GM19397 (cell line): ENCODE data around the gene DIPK1B.
"Not testable (repeated sequence)": the region's sequence is repeated elsewhere in the genome, so short reads cannot be mapped to it uniquely, and the experiment has no call there.

Experiments
- ATAC-seq: cut with Tn5 transposase; IDR thresholded peaks from one replicate; pipeline ENCODE4 v1.9.1; 2021; ENCODE audit warnings: mild to moderate bottlenecking, moderate library complexity; ENCODE audit not compliant: unreplicated experiment

DIPK1B gene

DNA sequence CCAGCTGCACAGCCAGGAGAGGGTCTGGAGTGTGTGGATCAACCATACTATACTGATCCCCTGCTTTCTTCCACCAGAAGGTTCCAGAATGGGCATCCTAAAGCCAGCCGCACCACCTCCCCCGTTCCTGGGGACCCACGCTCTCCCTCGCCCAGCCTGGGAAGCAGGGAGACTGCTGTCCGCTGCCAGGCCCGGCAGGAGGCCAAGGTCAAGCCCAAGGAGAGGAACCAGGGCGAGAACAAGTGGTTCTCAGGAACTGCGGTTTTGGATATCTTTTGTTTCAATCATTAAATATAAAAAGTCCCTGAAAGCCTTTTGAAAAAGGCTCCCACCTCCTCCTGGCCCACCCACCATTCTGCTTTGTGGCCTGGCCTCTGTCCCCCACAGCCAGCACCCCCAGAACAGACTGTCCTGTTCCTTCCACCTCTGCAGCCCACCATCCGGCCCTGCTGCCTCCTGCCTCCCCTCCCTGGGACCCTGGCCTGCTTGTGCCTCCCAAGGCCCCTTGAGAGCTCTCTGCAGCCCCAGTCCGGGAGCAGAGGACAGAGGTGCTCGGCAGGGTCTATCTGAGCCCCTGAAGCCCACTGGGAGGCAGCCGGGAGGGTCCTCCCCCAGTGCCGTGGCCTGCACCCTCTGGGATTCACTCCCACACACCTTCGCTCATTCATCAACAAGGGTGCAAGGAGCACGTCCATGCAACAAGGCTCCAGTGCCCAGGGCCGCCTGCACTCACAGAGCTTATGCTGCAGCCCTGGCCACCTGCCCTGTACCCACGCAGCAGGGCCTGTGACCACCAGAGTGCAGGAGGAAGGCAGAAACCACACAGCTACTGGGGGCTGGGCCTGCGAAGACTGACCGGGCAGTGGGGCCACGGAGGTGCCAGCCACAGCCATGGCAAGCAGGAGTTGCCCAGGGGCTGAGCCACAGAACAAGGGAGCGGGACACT, 36.6 kb downstream of the DIPK1B start:
- ATAC-seq = no peak

DNA sequence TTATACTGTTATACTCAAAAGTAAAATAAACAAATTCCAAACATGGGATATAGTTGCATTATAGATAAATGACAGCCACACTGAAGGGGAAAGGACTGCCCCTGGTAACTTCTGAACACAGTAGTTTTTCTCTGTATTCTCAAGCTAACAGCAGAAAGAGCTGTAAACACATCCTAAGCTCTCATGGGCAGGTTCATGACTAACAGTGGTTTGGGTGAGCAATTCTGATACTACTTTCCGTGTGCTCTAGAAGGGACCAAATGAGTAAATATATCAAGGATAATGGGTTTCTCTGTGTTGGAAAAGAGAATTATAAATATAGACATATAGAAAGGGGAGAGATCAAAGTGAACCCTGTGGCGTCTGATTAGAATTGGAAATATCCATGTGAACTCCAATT, 38.2 kb downstream of the DIPK1B start:
- ATAC-seq = no peak

DNA sequence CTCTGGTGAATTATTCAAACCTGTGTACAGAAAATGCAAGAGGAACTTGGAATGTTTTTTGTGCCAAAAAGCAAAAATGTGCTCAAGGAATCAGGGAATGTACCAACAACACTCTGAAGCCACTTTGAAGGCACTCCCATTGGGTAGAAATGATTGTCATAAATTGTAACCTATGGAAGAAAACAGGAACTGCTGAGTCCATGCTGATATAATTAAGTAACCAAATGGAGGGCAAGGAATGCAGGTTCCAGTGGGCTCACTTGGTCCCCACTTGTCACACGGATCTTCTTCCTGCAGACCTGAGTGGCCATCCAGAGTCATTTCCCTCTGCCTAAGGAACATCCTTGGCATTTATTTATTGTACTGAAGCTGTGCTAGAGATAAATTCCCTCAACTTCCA, 38.9 kb downstream of the DIPK1B start:
- ATAC-seq = no peak

DNA sequence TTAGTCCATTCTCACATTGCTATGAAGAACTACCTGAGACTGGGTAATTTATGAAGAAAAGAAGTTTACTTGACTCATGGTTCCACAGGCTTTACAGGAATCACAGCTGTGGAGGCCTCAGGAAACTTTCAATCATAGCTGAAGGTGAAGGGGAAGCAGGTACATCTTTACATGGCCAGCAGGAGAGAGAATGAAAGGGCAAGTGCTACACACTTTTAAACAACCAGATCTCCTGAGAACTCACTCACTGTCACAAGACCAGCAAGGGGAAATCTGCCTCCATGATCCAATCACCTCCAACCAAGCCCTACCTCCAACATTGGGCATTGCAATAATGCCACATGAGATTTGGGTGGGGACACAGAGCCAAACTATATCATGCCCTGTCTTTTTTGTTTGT, 39.4 kb downstream of the DIPK1B start:
- no peak for ATAC-seq

DNA sequence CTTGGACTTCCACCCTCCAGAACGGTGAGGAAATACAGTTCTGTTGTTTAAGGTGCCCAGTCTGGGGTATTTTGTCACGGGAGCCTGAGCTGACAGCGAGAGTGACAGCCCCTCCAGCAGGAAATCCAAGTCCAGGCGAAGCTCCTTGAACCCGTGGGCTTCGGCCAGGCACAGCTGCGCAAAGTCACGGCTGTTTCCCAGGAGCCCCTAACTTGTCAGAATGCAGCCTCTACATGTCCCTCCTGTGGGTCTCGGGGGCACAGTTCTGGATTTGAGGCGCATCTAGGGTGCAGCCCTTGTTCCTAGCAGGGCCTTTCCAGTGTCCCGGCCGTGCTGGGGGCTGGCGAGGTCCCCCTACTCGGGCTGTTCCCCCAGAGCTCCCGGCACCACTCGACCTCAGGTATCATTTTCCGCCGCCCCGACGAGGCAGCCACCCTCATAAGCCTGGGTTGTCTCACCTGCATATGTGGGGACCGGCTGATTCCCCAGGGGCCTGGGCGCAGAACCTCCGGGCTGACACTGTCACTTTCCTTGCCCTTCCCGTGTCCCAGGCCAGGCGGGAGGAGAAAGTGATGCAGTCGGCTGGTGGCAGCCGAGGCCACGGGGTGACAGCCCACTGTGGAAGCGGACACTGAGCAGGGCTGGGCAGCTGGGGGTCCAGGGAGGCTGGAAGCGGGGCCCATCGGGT, 41.1 kb downstream of the DIPK1B start:
- ATAC-seq = no peak

DNA sequence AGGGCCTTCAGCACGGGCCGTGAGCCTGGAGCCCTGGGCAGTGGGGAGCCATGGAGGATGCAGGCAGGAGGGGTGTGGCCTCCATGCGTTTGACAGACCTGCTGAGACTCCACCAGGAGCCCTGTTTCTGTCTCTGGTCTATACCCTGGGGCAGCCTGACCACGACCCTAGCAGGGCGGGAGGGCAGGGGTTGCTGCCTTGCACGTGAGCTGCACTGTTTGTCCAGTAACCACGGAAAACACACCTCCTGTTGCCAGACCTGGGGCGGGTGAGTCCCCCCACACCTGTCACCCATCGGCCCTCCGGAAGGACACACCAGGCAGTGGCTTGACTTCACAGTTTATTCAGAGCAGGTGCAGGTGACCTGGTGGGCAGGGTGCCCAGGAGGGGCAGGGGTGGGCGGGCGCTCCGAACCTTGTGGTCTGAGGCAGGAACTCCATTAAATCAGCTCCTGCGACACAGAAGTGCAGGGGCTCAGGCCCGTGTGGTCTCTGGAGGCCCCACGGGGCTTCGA, 41.7 kb downstream of the DIPK1B start:
- ATAC-seq = no peak

DNA sequence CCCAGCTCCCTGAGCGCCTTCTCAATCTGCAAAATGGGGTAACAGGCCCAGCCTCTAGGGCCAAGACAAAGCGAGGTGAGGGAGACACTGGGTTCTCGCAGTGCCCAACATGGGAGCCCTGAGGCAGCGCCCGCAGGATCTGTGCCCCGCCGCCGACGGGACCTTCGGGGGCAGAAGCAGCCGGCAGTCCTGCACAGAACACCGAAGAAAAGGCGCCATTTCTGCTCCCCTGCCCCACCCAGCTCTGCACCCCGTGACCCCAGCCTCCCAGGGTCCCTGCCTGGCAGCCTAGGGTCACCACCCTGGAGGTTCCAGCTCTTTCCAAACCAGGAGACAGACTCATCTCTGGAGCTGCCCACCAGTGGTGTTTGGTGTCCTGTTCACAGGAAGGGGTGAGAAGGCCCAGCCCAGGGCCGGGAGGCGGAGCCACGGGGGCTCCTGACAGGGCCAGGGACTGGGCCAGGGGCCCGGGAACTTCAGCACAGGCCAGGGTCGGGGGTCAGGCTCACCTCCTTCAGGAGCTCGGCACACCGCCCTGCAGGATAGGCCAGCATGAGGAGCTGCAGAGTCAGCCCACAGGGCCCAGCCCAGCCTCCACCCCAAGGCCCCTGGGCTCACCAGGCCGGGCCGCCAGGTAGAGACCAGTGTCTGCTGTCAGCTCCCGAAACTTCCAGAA, 42.4 kb downstream of the DIPK1B start:
- no peak for ATAC-seq

DNA sequence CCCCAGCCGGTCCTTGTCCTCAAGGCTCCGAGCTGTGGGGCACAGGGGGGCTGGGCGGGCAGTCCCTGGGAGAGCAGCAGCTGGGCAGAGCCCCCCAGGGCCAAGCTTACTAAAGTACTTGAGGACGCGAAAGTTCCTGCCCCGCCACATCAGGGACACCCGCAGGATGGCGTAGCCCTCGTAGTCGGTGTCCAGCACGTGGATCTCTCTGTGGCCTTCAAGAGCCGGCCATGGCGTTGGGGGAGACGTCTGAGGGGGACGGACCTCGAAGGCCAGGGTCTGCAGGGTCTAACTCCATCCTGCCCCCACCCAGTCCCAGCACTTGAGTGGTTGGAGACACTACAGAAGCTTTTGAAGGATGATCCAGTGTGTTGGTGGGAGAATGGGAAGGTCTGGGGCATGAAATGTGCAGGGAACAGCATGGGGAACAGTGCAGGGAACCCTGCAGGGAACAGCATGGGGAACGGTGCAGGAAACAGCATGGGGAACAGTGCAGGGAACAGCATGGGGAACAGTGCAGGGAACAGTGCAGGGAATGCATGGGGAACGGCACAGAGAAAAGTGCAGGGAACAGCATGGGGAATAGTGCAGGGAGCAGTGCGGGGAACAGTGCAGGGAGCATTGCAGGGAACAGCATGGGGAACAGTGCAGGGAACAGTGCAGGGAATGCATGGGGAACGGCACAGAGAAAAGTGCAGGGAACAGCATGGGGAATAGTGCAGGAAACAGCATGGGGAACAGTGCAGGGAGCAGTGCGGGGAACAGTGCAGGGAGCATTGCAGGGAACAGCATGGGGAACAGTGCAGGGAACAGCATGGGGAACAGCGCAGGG, 43.1 kb downstream of the DIPK1B start:
- ATAC-seq = not testable (repeated sequence)

DNA sequence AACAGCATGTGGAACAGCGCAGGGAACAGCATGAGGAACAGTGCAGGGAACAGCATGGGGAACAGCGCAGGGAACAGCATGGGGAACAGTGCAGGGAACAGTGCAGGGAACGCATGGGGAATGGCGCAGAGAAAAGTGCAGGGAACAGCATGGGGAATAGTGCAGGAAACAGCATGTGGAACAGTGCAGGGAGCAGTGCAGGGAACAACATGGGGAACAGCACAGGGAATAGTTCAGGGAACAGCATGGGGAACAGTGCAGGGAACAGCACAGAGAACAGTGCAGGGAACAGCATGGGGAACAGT, 43.7 kb downstream of the DIPK1B start:
- no peak for ATAC-seq

DNA sequence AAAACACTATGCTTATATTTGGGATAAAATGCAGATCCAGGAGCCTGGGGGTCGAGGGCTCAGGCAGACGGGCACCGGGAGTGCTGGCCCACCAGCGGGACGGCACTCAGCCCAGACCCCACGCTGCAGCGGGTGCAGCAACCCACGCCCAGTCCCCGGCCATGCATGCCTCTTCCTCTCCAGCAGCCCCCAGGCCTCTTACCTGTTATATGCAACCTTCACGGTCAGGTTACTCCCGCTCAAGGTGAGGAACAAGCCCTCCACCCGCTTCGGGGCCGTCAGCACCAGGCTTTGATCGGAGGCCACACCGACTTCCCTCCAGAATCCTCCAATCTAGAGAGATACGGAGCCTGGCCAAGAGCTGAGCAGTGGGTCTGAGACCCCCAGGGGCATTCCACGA, 44.5 kb downstream of the DIPK1B start:
- ATAC-seq = no peak

DNA sequence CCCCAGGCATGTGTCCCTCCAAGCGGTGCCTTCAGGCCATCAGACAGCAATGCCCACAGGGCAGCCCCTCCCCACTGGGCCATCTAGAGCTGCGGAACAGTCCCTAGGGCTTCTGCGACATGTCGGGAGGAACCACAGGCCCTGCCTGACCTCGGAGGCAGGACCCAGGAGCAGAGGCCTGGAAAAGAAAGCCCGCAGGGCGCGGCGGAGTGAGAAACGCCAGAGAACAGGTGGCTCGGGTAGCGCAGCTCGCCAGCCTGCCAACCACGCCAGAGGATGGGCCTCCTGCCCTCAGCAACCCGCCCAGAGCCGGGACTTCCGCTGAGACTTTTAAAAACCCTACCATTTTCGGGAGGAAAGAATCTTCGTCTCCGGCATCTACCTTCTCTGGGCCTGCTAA, 45.0 kb downstream of the DIPK1B start:
- ATAC-seq = no peak

DNA sequence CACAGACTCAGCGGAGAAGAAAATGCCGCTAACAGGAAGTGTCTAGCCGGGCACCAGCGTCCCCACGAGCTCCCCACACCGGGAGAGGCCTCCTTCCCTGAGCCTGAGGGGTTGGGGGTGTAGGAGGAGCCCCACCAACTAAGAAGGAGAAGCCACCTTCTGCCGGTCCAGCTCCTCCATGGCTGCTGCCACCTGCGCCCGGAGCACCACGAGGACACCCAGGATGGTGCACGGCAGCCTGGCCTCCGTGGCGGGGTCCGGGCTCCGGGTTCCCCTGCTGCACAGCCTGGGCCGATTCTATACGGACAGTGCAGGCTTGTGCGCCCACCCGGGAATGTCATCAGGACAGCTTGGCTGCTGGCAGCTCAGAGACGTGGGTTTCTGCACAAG, 45.4 kb downstream of the DIPK1B start:
- ATAC-seq = no peak

DNA sequence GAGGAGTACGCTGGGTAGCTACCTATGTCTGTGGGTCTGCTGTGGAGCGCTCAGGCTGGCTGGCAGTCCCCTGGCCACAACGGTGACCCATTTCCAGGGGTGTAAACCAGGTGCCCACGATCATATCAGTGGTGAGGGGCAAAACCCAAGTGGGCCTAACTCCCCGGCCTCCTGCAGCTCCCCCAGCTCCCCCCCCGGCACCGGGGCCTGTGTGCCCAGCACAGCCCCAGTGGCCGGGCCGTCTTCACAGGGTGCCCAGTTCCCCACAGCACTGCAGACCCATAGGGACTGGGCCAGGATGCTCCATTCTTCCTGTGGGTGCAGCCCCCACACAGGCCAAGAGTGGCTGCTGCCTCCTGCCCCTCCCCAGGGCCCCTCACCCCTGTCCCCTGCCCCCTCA, 46.6 kb downstream of the DIPK1B start:
- no peak for ATAC-seq

DNA sequence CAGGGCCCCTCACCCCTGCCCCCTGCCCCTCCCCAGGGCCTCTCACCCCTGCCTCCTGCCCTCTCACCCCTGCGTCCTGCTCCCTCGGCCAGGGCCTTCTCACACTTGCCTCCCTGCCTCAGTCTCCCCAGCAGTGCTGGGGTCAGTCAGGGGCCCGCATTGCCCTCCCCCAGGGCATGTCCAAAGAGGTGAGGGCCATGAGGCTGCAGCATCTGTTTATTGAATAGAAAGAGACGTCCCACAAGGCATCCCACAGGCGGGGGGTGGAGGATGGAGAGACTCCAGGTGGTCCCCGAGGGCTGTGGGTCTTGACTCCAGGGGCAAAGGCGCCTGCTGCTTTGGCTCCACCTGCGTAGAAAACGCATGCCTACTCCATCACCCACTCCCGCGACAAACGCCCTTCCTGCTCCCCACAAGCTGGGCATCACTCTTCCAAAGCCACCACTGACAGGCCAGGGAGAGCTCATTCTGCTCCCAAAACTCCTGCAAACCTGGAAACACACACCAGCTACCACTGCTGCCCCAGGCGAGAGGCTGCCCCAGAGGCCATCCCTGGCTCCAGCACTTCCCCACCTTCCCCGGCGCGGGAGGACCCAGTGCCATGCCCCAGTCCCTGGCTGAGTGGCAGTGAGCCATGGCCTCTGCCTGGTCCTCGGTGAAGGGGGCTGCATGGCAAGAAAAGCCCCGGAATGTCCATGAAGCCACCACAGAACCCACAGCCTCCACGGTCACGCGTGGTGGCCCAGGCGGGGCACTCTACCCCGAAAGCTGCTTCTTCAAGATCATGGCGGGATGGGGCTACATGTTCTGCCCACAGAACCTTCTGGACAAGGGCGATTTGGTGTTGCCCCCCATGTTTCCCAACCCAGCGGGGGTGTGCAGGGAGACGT, 47.3 kb downstream of the DIPK1B start:
- ATAC-seq = no peak

DNA sequence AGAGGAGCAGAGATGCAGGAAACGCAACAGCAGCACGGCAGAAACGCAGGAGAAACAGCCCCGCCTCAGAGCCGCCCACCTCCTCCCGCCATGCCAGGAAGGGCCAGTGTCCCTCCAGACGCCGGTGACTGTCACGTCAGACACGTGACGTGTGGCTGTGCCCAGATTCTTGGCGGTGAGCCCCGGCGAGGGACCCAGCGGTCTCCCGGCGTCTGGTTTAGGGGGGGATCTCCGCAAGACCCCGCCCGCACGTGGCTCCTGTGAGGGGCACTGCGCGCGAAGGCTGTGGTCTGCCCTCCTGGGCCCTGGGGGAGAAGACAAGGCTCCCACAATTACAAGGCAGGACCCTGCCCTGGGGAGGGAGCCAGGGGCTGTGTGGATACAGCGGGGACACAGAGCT, 48.1 kb downstream of the DIPK1B start:
- no peak for ATAC-seq

DNA sequence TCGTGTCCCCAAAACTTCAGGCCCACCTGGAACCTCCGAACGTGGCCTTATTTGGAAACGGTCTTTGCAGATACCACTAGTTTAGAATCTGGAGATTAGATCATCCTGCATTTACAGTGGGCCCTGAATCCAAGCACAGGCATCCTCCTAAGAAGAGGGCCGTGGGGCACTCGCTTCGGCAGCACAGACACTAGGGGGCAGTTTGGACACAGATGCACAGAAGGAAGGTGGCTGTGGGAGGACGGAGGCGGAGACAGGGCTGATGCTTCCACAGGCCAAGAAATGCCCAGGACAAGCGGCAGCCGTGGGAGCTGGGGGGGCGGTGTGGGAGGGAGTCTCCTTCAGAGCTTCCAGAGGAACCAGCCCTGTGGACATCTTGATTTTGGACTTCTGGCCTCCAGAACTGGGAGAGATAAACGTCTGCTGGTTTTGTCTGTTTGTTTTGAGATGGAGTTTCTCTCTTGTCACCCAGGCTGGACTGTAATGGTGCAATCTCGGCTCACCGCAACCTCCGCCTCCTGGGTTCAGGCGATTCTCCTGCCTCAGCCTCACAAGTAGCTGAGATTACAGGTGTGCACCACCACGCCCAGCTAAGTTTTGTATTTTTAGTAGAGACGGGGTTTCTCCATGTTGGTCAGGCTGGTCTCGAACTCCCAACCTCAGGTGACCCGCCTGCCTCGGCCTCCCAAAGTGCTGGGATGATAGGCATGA, 48.6 kb downstream of the DIPK1B start:
- ATAC-seq = not testable (repeated sequence)

DNA sequence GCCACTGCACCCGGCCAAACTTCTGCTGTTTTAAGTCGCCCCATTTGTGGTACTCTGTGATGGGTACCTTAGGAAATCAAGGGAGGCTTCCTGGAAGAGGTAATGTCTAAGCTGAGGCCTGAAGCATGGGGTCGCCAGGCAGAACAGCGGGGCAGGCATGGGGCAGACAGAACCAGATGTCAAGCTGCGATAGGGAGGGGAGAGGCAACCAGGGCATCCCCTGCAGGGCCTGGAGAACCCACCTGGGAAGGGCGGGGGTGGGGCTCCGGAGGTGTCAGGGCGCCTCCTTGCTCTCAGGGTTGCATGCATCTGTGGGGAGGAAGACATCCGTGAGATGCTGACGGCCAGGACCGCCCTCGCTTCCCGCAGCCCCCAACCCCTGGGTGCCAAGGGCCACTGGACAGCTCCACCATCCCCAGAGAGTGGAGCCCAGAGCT, 49.2 kb downstream of the DIPK1B start:
- no peak for ATAC-seq

DNA sequence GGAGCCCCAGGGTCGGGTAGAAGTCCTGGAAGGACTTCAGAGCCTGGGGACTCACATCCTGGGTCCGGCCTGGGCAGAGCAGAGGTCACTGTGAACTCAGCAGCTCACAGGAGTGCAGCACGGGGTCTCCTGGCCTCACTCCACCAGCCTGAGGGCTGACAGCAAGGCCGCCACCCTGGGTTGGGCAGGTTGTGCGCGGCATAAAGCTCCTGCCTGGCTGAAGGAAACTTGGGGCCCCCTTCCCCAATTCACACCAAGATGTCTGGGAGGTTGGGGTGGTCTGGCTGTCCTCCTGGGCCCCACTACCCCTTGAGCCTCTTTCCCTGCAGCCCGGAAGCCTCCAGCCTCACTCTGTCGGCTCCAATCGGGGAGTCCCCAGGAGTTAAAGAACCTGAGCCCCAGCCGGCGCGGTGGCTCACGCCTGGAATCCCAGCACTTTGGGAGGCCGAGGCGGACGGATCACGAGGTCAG, 49.9 kb downstream of the DIPK1B start:
- ATAC-seq = no peak
